GM18511 (cell line): ENCODE data around the gene NKD2.

ENCODE experiments used
- ATAC-seq: cut with Tn5 transposase; IDR thresholded peaks from one replicate; pipeline ENCODE4 v1.9.1; 2021; ENCODE audit warnings: mild to moderate bottlenecking, moderate library complexity; ENCODE audit not compliant: unreplicated experiment

Gene NKD2

GRCh38 chr5:1083823-1084605 is 75.4 kb downstream of the NKD2 start:
- ATAC-seq, result no peak

- ATAC-seq, result no peak
These were observed 76.8 kb downstream of the NKD2 start for GRCh38 chr5:1085391-1085790.

- ATAC-seq, result no peak
These were observed 77.5 kb downstream of the NKD2 start for GRCh38 chr5:1086137-1086536.

- no peak for ATAC-seq
These were observed 78.3 kb downstream of the NKD2 start for GRCh38 chr5:1086871-1087270.

- no peak for ATAC-seq
These were observed 78.8 kb downstream of the NKD2 start for GRCh38 chr5:1087428-1087827.

GRCh38 chr5:1088031-1088430 is 79.4 kb downstream of the NKD2 start:
- no peak for ATAC-seq
